OCI-LY3 (cell line): ENCODE measurements around the gene TP53I11.

Experiments used
- H2AFZ ChIP-seq: fragments of 200-600, 300-600 bp; shearing (Covaris generic); 2 replicates; pipeline ENCODE4 v1.6.0; 2014; ENCODE audit warnings: antibody characterized with exemption, low read depth, low read length
- H3K27ac ChIP-seq: fragments of 200-600, 300-600 bp; sonication (generic); 2 replicates; pipeline ENCODE4 v1.5.1; 2014; ENCODE audit warnings: mild to moderate bottlenecking, low read length, moderate library complexity, mixed read lengths
- H3K27me3 ChIP-seq: fragments of 200-600, 300-600 bp; sonication (generic); 2 replicates; pipeline ENCODE4 v1.6.1; 2014; ENCODE audit warnings: low read depth, low read length, mixed read lengths
- H3K36me3 ChIP-seq: fragments of 200-600, 300-600 bp; sonication (generic); replicated peaks from 2 replicates; pipeline ENCODE3; 2014; ENCODE audit warnings: low read depth, low read length, mixed read lengths
- H3K4me1 ChIP-seq: fragments of 300-600, 200-600 bp; sonication (generic); 2 replicates; pipeline ENCODE4 v1.6.1; 2014; ENCODE audit warnings: low read length, mixed read lengths
- H3K4me2 ChIP-seq: fragments of 200-600, 300-600 bp; sonication (generic); 2 replicates; pipeline ENCODE4 v1.6.1; 2014; ENCODE audit warnings: low read length, mixed read lengths
- H3K4me3 ChIP-seq: fragments of 300-600, 200-600 bp; sonication (generic); 2 replicates; pipeline ENCODE4 v1.5.1; 2014; ENCODE audit warnings: antibody characterized with exemption, mild to moderate bottlenecking, low read length, moderate library complexity
- H3K79me2 ChIP-seq: fragments of 300-600, 200-600 bp; shearing (Covaris generic); 2 replicates; pipeline ENCODE4 v1.6.1; 2014; ENCODE audit warnings: mild to moderate bottlenecking, low read length, mixed read lengths
- H3K9ac ChIP-seq: fragments of 300-600, 200-600 bp; shearing (Covaris generic); 2 replicates; pipeline ENCODE4 v1.6.0; 2014; ENCODE audit warnings: mild to moderate bottlenecking, low read length, moderate library complexity
- H3K9me3 ChIP-seq: fragments of 200-600, 300-600 bp; shearing (Covaris generic); 2 replicates; pipeline ENCODE4 v1.6.1; 2014; ENCODE audit warnings: low read length, mixed read lengths; ENCODE audit not compliant: insufficient read depth
- H4K20me1 ChIP-seq: fragments of 200-600, 300-600 bp; sonication (generic); 2 replicates; pipeline ENCODE4 v1.6.1; 2016; ENCODE audit warnings: low read length, mixed read lengths; ENCODE audit not compliant: insufficient read depth
- CTCF ChIP-seq: fragments of 200-600, 300-600 bp; sonication (generic); IDR thresholded peaks from 2 replicates; pipeline ENCODE4 v1.5.1; 2014; ENCODE audit warnings: antibody characterized with exemption, low read length, low read depth
- EZH2phosphoT487 ChIP-seq: fragments of 200-600 bp; shearing (Covaris generic); IDR thresholded peaks from 2 replicates; pipeline ENCODE4 v1.6.1; 2018; ENCODE audit warnings: antibody characterized with exemption, mixed run types, low read depth

Gene TP53I11

GRCh38 chr11:44947114-44947513 lies 3.6 kb downstream of the TP53I11 start:
- TF ChIP-seq CTCF (no peak), EZH2phosphoT487 (no peak)
- H3K4me3 ChIP-seq, result no peak overlapping the region
- H3K36me3 ChIP-seq, result peaks cover 21% of the 10 kb centered on the region
- no peak overlapping the region for H3K27ac ChIP-seq
- no peaks in the 10 kb centered on the region for H3K27me3 ChIP-seq
- H3K4me2 ChIP-seq, result no peak overlapping the region
- no peak overlapping the region for H3K9ac ChIP-seq
- peaks cover 76% of the 10 kb centered on the region for H3K79me2 ChIP-seq
- H4K20me1 ChIP-seq, result peaks cover 45% of the 10 kb centered on the region
- H3K4me1 ChIP-seq, result peaks cover 62% of the 10 kb centered on the region
- H3K9me3 ChIP-seq, result no peaks in the 10 kb centered on the region
- no peak overlapping the region for H2AFZ ChIP-seq

GRCh38 chr11:44946263-44946662 lies 4.4 kb downstream of the TP53I11 start:
- H3K9ac ChIP-seq, result no peak overlapping the region
- TF ChIP-seq CTCF (no peak), EZH2phosphoT487 (no peak)

GRCh38 chr11:44945666-44946065 lies 5.0 kb downstream of the TP53I11 start:
- Histone ChIP-seq H3K27me3 (no peaks in the 10 kb centered on the region), H3K4me3 (no peak overlapping the region), H2AFZ (no peak overlapping the region), H4K20me1 (peaks cover 45% of the 10 kb centered on the region), H3K9me3 (no peaks in the 10 kb centered on the region), H3K79me2 (peaks cover 91% of the 10 kb centered on the region), H3K36me3 (peaks cover 31% of the 10 kb centered on the region), H3K4me2 (no peak overlapping the region; the same call in 1 of the 2 replicates), H3K4me1 (peaks cover 65% of the 10 kb centered on the region), H3K27ac (no peak overlapping the region), H3K9ac (no peak overlapping the region)
- TF ChIP-seq CTCF, result no peak
- TF ChIP-seq EZH2phosphoT487, result no peak

More at GRCh38 chr11:44946263-44946662, 4.4 kb downstream of the TP53I11 start:
- Histone ChIP-seq H3K79me2 (peaks cover 85% of the 10 kb centered on the region), H3K4me3 (no peak overlapping the region), H3K27me3 (no peaks in the 10 kb centered on the region), H4K20me1 (peaks cover 45% of the 10 kb centered on the region), H3K4me1 (peaks cover 62% of the 10 kb centered on the region), H3K36me3 (peaks cover 27% of the 10 kb centered on the region), H3K9me3 (no peaks in the 10 kb centered on the region), H3K4me2 (no peak overlapping the region), H3K27ac (no peak overlapping the region; the same call in 1 of the 2 replicates), H2AFZ (no peak overlapping the region)

- H3K4me3 ChIP-seq, result no peak overlapping the region
- no peak overlapping the region for H3K27ac ChIP-seq
- H3K27me3 ChIP-seq, result no peaks in the 10 kb centered on the region
- TF ChIP-seq EZH2phosphoT487 (no peak), CTCF (no peak)
- H3K9ac ChIP-seq, result no peak overlapping the region
- H3K4me1 ChIP-seq, result peaks cover 67% of the 10 kb centered on the region
- no peak overlapping the region for H2AFZ ChIP-seq
- H3K4me2 ChIP-seq, result peak overlapping the region; percentile 83
- H3K36me3 ChIP-seq, result peaks cover 39% of the 10 kb centered on the region
- peaks cover 93% of the 10 kb centered on the region for H3K79me2 ChIP-seq
- peaks cover 45% of the 10 kb centered on the region for H4K20me1 ChIP-seq
- no peaks in the 10 kb centered on the region for H3K9me3 ChIP-seq
Measured at GRCh38 chr11:44944853-44945235, 5.8 kb downstream of the TP53I11 start.
